ENCODE data around the gene ZNF750.

The ZNF750 gene

DNA sequence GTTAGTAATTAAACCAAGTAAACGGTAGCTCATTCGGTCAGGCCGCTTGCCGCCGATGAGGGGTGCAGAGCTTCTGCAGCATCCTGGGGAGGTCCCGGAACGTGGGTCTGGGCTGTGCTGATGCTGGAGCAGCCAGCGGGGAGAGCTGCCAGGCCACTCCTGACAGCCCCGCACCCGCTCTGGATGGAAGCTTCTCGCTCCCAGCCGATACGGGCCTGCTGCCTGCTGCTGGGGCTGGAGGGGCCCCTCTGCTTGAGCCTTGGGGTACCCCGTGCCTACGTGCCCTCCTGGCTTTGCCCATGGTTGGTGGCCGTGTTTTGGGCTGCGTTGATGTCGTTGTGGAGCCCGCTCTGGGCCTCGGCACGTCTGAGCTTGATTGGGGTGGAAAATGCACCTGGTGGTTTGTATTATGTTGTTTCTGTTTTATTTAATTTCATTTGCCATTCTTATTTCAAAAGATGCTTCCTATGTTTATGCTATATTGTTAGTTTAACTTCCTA is 41.6 kb upstream of the ZNF750 start:
- Histone ChIP-seq H3K9me3 (ENCODE audit: control insufficient read depth, insufficient read depth, low read depth, low read length) (no peaks in the 10 kb centered on the region), H3K36me3 (ENCODE audit: control insufficient read depth in 2 of 2, insufficient read depth in 1 of 2, low read length in 2 of 2) (peaks cover 0 to 11% of the 10 kb centered on the region in 2 experiments; a peak in 1 of 3 replicates), H3K4me1 (ENCODE audit: control insufficient read depth, insufficient read depth, low read length) (0 out of 2 replicates have a peak, but pooled peaks cover 2% of the 10 kb centered on the region), H3K4me3 (ENCODE audit: low read depth, low read length) (no peak overlapping the region), H3K27ac (ENCODE audit: extremely low read depth, low read depth, low read length) (no peak overlapping the region)
- CTCF ChIA-PET = interaction anchor here (0.6 to 0.8 kb wide), 3 partner anchors 10 to 1960 kb away, joined by 3 to 4 read pairs (median 3); no protein-coding TSS in a partner anchor
- peak; percentile 47 for TF ChIP-seq ZNF600 (tag by site-specific recombination; IDR thresholded peaks at IDR 0.05)
- TF ChIP-seq ZNF830 (tag by site-specific recombination; IDR thresholded peaks at IDR 0.05; ENCODE audit: low read depth) = no peak
- TF ChIP-seq, protein P1, sequence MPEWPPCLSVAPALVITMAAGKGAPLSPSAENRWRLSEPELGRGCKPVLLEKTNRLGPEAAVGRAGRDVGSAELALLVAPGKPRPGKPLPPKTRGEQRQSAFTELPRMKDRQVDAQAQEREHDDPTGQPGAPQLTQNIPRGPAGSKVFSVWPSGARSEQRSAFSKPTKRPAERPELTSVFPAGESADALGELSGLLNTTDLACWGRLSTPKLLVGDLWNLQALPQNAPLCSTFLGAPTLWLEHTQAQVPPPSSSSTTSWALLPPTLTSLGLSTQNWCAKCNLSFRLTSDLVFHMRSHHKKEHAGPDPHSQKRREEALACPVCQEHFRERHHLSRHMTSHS (tag by site-specific recombination; IDR thresholded peaks at IDR 0.05) = no peak
- TF ChIP-seq ZBTB7A (tag by site-specific recombination; IDR thresholded peaks at IDR 0.05; ENCODE audit: low read depth) = no peak
- no peak for TF ChIP-seq KLF8 (tag by site-specific recombination; IDR thresholded peaks at IDR 0.05)
- TF ChIP-seq, protein P2, sequence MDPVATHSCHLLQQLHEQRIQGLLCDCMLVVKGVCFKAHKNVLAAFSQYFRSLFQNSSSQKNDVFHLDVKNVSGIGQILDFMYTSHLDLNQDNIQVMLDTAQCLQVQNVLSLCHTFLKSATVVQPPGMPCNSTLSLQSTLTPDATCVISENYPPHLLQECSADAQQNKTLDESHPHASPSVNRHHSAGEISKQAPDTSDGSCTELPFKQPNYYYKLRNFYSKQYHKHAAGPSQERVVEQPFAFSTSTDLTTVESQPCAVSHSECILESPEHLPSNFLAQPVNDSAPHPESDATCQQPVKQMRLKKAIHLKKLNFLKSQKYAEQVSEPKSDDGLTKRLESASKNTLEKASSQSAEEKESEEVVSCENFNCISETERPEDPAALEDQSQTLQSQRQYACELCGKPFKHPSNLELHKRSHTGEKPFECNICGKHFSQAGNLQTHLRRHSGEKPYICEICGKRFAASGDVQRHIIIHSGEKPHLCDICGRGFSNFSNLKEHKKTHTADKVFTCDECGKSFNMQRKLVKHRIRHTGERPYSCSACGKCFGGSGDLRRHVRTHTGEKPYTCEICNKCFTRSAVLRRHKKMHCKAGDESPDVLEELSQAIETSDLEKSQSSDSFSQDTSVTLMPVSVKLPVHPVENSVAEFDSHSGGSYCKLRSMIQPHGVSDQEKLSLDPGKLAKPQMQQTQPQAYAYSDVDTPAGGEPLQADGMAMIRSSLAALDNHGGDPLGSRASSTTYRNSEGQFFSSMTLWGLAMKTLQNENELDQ (tag by site-specific recombination; IDR thresholded peaks at IDR 0.05; ENCODE audit: low read depth) = no peak
- POLR2A ChIA-PET = no interaction called here

DNA sequence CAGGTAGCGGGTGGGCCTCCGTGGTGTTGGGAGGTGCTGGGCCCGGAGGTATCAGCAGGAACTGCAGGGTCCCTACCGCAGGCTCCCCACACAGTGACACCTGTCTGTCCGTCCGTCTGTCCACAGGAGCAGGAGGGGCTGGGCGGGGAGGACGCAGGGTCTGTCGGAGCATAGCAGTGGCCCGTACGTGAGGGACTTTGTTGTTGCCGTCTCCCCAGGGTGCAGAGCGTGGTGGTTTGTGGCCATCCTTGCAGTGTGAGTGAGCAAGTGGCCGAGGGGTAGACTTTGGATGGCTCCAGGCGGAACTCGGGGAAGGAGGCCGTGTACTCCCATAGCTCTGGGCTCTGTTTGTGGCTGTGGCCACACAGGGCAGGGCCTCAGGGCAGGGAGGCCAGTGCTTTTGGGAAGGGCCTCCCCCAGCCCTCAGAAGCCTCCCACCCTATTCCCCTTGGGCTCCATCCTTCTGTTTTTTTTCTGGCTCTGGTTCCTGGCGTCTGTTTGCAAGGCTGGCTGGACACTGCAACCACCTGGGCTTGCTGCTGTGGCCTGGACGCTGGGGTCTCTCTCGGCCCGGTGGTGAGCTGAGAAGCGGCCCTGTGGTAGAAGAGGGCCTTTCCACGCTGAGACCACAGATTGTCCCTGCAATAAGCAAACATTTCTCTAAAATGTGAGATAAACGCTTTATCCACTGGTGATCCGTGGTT is 41.0 kb upstream of the ZNF750 start:
- Histone ChIP-seq H3K27ac (ENCODE audit: extremely low read depth, low read depth, low read length) (no peak overlapping the region), H3K4me1 (ENCODE audit: control insufficient read depth, insufficient read depth, low read length) (0 out of 2 replicates have a peak, but pooled peaks cover 3% of the 10 kb centered on the region), H3K36me3 (ENCODE audit: control insufficient read depth in 2 of 2, insufficient read depth in 1 of 2, low read length in 2 of 2) (peaks cover 0 to 11% of the 10 kb centered on the region in 2 experiments; a peak in 1 of 3 replicates), H3K9me3 (ENCODE audit: control insufficient read depth, insufficient read depth, low read depth, low read length) (no peaks in the 10 kb centered on the region), H3K4me3 (ENCODE audit: low read depth, low read length) (no peak overlapping the region)
- POLR2A ChIA-PET = no interaction called here
- CTCF ChIA-PET = interaction anchor here (0.8 kb wide), 1 partner anchor 9 kb away, joined by 4 read pairs; no protein-coding TSS in a partner anchor
- TF ChIP-seq SALL2 (tag by site-specific recombination; IDR thresholded peaks at IDR 0.05; ENCODE audit: borderline replicate concordance) (no peak), ZNF548 (tag by site-specific recombination; IDR thresholded peaks at IDR 0.05) (no peak), REPIN1 (tag by site-specific recombination; IDR thresholded peaks at IDR 0.05; ENCODE audit: low read depth) (no peak), ZNF266 (tag by site-specific recombination; IDR thresholded peaks at IDR 0.05; ENCODE audit: low read depth) (no peak), ZNF48 (tag by site-specific recombination; IDR thresholded peaks at IDR 0.05) (no peak), ZNF549 (tag by site-specific recombination; IDR thresholded peaks at IDR 0.05) (no peak), ZSCAN30 (tag by site-specific recombination; IDR thresholded peaks at IDR 0.05) (no peak), ZNF660 (tag by site-specific recombination; IDR thresholded peaks at IDR 0.05) (no peak), GLIS1 (tag by site-specific recombination; IDR thresholded peaks at IDR 0.05) (no peak), ZNF132 (tag by site-specific recombination; IDR thresholded peaks at IDR 0.05; ENCODE audit: borderline replicate concordance) (no peak), ZNF221 (tag by site-specific recombination; IDR thresholded peaks at IDR 0.05; ENCODE audit: borderline replicate concordance) (no peak), ZNF530 (tag by site-specific recombination; IDR thresholded peaks at IDR 0.05; ENCODE audit: low read depth) (no peak), ZNF658 (tag by site-specific recombination; IDR thresholded peaks at IDR 0.05) (no peak), ZNF416 (tag by site-specific recombination; IDR thresholded peaks at IDR 0.05) (no peak), ZNF433 (tag by site-specific recombination; IDR thresholded peaks at IDR 0.05; ENCODE audit: low read depth) (no peak)
- TF ChIP-seq, protein P3, sequence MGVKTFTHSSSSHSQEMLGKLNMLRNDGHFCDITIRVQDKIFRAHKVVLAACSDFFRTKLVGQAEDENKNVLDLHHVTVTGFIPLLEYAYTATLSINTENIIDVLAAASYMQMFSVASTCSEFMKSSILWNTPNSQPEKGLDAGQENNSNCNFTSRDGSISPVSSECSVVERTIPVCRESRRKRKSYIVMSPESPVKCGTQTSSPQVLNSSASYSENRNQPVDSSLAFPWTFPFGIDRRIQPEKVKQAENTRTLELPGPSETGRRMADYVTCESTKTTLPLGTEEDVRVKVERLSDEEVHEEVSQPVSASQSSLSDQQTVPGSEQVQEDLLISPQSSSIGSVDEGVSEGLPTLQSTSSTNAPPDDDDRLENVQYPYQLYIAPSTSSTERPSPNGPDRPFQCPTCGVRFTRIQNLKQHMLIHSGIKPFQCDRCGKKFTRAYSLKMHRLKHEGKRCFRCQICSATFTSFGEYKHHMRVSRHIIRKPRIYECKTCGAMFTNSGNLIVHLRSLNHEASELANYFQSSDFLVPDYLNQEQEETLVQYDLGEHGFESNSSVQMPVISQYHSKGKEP (tag by site-specific recombination; IDR thresholded peaks at IDR 0.05) = no peak
- TF ChIP-seq, protein P4, sequence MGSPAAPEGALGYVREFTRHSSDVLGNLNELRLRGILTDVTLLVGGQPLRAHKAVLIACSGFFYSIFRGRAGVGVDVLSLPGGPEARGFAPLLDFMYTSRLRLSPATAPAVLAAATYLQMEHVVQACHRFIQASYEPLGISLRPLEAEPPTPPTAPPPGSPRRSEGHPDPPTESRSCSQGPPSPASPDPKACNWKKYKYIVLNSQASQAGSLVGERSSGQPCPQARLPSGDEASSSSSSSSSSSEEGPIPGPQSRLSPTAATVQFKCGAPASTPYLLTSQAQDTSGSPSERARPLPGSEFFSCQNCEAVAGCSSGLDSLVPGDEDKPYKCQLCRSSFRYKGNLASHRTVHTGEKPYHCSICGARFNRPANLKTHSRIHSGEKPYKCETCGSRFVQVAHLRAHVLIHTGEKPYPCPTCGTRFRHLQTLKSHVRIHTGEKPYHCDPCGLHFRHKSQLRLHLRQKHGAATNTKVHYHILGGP (tag by site-specific recombination; IDR thresholded peaks at IDR 0.05) = no peak
- TF ChIP-seq, protein P5, sequence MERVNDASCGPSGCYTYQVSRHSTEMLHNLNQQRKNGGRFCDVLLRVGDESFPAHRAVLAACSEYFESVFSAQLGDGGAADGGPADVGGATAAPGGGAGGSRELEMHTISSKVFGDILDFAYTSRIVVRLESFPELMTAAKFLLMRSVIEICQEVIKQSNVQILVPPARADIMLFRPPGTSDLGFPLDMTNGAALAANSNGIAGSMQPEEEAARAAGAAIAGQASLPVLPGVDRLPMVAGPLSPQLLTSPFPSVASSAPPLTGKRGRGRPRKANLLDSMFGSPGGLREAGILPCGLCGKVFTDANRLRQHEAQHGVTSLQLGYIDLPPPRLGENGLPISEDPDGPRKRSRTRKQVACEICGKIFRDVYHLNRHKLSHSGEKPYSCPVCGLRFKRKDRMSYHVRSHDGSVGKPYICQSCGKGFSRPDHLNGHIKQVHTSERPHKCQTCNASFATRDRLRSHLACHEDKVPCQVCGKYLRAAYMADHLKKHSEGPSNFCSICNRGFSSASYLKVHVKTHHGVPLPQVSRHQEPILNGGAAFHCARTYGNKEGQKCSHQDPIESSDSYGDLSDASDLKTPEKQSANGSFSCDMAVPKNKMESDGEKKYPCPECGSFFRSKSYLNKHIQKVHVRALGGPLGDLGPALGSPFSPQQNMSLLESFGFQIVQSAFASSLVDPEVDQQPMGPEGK (tag by site-specific recombination; IDR thresholded peaks at IDR 0.05) = no peak

Data from HEK293 (cell line).